Measurements from ENCODE around the gene GPX3. TPM values are rescaled to one million over a fixed set of nuclear protein-coding genes. Genes with fewer than 3 reads are reported as not detected.

Gene GPX3
- total RNA-seq, 1 donor from 2014 or later: 32.5 TPM

DNA sequence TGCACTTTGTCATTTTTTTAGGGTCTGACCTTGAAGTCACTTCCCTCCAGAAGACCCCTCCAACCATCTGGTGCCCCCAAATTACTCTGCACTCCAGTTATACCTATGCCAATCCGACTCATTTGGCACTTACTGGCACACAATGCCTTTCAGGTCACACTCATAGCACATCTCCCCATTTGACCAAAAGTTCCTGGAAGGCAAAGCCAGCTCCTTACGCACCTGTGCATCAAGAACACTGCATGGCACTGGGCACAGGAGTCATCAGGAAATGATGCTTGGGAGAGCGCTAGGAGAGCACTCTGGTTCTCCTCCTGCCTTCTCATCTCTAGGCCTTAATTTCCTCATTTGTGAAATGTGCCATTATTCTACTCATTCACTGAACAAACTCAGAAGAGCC is 57.6 kb downstream of the GPX3 start:
- Mint-ChIP-seq H3K36me3 (ENCODE audit: low read depth, unreplicated experiment) (peaks cover 25% of the 10 kb centered on the region), H3K27me3 (ENCODE audit: unreplicated experiment) (peaks cover 13% of the 10 kb centered on the region), H3K4me1 (ENCODE audit: unreplicated experiment) (peaks cover 27% of the 10 kb centered on the region), H3K27ac (ENCODE audit: unreplicated experiment) (no peak overlapping the region), H3K9me3 (ENCODE audit: unreplicated experiment) (no peaks in the 10 kb centered on the region), H3K4me3 (ENCODE audit: unreplicated experiment) (no peak overlapping the region)
- TF ChIP-seq, protein P1, sequence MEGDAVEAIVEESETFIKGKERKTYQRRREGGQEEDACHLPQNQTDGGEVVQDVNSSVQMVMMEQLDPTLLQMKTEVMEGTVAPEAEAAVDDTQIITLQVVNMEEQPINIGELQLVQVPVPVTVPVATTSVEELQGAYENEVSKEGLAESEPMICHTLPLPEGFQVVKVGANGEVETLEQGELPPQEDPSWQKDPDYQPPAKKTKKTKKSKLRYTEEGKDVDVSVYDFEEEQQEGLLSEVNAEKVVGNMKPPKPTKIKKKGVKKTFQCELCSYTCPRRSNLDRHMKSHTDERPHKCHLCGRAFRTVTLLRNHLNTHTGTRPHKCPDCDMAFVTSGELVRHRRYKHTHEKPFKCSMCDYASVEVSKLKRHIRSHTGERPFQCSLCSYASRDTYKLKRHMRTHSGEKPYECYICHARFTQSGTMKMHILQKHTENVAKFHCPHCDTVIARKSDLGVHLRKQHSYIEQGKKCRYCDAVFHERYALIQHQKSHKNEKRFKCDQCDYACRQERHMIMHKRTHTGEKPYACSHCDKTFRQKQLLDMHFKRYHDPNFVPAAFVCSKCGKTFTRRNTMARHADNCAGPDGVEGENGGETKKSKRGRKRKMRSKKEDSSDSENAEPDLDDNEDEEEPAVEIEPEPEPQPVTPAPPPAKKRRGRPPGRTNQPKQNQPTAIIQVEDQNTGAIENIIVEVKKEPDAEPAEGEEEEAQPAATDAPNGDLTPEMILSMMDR (IDR thresholded peaks at IDR 0.05; ENCODE audit: unreplicated experiment): no peak
- DNase-seq (ENCODE audit: low spot score): no peak

Other genes with a start within 250 kb of the GPX3 start
- 3.0 TPM for gene SMIM3, start 241.8 kb upstream of the GPX3 start, total RNA-seq (ENCODE audit: unreplicated experiment)
- not detected for gene IRGM, start 174.1 kb upstream of the GPX3 start, total RNA-seq (ENCODE audit: unreplicated experiment)
- 11.1 TPM for gene ZNF300, start 115.6 kb upstream of the GPX3 start, total RNA-seq (ENCODE audit: unreplicated experiment)
- gene TNIP1, start 60.4 kb downstream of the GPX3 start, total RNA-seq (ENCODE audit: unreplicated experiment): 76.0 TPM
- gene ANXA6, start 137.2 kb downstream of the GPX3 start, total RNA-seq (ENCODE audit: unreplicated experiment): 224 TPM
- 1.2 TPM for gene CCDC69, start 203.5 kb downstream of the GPX3 start, total RNA-seq (ENCODE audit: unreplicated experiment)
- gene GM2A, start 232.6 kb downstream of the GPX3 start, total RNA-seq (ENCODE audit: unreplicated experiment): 33.9 TPM

All from endothelial cell (in vitro differentiated cells).